GM21528 (cell line): ENCODE measurements around the gene TATDN2.

Experiments used
- ATAC-seq: cut with Tn5 transposase; IDR thresholded peaks from one replicate; pipeline ENCODE4 v1.9.1; 2021; ENCODE audit warnings: mild to moderate bottlenecking, moderate library complexity; ENCODE audit not compliant: unreplicated experiment, low FRiP score

TATDN2 gene

DNA sequence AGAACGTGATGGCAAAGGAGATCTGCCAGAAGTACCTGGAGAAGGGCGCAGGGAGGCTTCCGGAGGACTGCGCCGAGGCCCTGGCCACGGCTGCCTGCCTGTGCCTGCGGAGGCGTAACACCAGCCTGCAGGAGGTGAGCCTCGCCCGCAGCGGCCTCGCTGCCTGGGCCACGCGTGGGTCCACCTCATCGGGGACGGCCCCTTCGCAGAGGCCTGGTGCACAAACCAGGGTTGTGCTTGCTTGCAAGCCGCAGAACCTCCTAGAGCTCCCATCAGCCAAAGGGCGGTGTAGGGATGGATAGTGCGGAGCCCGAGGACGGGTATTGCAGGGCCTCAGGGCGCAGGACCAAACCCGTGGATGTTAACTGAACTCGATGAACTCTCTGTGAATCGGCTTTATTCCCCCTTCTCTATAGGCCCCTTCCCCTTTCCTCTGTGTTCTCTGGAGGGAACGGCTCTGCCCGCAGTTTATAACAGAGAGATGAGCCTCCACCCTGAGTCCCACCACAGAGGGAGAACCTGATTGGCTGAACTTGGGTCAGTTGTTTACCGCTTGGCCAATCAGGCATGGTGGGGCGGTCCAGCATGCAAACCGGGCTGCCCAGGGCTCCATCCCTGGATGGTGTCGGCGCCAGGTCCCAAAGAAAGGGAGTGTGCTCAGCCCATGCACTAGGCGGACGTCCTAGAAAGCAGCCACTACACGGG lies 13.6 kb upstream of the TATDN2 start:
- ATAC-seq: no peak

DNA sequence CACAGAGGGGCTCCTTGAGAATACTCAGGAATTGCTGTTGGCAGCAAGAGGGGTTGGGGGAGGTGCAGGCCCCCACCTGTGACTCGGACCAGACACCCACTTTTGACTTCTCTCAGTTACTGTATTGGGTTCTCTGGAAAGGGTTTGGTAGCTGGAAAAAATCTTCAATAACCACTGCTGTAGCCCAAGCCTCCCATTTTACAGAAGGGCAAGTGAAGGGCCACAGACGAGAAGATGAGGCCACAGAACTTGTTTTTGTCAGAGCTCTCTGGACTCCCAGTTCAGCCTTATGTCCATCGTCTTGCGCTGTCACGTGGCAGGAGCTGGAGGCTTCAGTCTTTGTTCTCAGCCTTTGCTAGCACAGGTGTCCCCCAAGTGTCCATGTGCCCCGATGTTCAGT lies 12.7 kb upstream of the TATDN2 start:
- ATAC-seq: no peak

DNA sequence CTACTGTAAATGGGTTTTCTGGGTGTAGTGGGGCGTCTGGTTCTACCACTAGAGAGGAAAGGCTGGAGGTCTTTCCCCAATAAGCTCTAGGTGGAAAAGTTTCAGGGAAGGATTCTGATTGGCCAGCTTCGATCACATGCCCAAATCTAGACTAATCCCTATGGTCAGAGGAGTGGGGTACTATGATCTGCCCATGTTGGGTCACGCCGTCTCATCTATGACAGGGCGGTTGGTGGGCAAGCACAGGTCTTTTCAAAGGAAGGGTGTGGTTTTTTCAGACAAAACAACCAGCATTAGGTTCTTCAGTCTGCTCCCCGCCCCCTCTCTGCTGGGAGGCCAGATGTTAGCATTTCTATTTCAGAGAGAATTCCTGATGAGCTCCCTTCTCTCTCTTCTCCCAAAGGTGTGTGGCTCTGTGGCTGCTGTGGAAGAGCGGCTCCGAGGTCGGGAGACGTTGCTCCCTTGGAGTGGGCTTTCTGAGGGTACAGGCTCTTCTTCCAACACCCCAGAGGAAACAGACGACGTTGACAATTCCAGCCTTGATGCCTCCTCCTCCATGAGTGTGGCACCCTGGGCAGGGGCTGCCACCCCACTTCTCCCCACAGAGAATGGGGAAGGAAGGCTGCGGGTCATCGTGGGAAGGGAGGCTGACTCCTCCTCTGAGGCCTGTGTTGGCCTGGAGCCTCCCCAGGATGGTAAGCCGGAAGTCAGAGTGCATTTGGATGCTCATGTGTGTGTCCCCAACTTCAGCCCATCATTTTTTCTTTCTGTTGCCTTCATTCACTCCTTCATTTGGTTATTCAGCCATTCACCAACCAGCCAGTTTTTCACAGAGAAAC lies 9.7 kb upstream of the TATDN2 start:
- no peak for ATAC-seq

DNA sequence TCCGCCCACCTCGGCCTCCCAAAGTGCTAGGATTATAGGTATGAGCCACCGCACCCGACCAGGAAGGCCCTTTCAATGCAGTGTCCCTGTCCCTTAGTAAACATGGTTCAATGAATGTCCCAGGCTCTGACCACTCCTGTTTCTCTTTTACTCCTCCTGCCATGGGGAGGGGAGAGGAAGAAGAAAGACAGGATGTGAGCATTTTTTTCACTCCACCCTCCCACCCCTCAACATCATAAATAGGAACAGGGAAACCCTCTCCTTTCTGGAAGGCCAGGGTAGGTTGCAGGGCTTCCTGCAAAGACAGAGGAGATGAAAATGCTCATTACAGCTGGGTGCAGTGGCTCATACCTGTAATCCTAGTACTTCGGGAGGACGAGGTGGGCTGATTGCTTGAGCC lies 7.5 kb upstream of the TATDN2 start:
- no peak for ATAC-seq

DNA sequence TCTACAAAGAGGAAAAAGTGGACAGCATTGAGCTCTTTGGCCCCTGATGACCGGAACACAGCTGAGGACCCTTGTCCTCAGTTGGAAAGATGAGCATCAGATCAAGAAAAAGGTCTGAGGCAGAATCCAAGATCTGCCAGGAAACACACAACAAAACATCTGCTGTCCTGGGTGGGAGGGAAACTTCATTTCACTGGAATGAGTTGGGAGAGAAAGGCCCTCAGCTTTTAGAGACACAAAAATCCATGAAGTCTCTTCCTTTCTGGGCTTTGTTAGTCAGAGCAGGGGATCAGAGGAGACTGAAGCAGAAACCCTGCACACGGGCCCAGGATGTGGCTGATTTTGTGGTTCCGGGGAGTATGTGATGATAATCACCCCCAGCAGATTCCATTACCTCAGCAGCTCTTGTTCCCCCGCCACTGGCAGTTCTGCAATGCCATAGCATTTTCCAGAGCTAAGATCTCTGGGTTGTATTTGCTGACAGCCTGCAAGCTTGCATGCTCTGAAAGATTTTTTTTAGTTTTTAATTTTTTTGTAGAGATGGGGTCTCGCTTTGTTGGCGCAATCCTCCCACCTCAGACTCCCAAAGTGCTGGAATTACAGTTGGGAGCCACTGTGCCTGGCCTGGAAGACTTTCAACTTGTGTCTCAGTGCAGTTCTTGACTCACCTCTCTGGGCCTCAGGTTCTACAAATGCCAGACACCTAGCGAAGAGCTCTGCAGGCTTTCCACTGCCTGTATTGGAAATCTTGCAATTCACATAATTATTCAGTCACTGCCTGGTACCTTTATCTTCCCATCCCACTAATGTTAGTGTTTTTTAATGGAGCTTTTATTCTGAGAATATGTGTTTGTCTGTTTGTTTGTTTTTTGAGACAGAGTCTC lies 5.8 kb upstream of the TATDN2 start:
- no peak for ATAC-seq

DNA sequence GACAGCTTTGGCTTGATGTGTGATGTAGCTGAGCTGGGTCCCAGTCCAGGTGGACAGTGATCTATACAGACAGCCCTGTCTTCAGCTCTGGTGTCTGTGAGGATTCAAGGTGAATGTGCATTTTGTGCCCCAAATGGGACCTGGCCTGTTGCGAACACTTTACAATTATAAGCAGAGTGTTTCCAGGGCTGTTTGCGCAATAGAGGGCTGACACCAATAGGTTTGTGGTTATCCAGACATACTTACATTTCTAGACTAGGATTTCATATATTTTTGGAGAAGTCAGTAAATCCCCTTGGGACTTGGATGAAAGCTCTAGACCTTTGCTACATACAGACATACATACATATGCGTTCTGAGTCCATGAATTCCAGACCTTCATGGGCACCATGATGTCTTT lies 4.2 kb upstream of the TATDN2 start:
- no peak for ATAC-seq

DNA sequence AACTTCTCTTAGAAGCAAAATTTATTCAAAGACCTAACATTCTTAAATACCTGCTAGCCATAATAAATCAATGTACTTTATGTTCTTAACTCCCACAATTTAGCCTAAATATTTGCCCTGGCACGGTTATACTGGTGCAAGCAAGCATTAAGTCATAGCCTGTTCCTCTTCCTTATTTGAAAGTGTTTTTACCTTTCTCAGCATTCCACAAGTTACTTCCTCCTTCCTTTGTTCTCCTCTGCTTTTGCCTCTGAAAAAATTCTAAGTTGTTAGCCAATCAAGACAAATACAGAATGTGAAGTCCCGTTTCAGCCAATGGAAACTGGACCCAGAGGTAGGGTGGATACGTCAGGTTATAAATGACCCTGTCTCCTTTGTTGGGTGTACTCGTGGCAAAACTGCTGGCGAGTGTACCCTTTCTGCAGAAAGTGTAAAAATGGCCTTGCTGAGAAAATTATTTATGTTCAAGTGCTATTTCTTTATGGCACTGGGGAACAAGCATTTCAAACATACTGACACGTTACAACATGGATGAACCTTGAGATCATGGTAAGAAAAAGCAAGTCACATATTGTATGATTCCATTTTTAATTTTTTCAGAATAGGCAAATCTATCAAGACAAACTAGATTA lies 3.1 kb upstream of the TATDN2 start:
- no peak for ATAC-seq

DNA sequence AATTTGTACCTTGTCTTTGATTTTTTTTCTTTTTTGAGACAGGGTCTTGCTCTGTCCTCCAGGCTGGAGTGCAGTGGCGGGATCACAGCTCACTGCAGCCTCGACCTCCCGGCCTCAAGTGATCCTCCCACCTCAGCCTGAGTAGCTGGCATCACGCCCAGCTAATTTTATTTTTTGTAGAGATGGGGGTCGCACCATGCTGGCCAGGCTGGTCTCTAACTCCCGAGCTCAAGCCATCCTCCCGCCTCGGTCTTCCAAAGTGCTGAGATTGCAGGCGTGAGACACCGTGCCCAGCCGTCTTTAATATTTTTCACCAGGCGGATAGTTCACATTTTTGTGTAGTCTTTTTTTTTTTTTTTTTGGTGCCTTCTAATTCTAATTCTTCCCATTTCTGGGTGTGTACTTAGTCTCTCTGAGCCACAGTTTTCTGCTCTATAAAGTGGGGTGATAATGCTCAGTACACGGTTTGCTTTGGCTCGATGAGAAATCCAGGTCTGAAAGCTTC lies 528 bp upstream of the TATDN2 start:
- ATAC-seq: no peak

DNA sequence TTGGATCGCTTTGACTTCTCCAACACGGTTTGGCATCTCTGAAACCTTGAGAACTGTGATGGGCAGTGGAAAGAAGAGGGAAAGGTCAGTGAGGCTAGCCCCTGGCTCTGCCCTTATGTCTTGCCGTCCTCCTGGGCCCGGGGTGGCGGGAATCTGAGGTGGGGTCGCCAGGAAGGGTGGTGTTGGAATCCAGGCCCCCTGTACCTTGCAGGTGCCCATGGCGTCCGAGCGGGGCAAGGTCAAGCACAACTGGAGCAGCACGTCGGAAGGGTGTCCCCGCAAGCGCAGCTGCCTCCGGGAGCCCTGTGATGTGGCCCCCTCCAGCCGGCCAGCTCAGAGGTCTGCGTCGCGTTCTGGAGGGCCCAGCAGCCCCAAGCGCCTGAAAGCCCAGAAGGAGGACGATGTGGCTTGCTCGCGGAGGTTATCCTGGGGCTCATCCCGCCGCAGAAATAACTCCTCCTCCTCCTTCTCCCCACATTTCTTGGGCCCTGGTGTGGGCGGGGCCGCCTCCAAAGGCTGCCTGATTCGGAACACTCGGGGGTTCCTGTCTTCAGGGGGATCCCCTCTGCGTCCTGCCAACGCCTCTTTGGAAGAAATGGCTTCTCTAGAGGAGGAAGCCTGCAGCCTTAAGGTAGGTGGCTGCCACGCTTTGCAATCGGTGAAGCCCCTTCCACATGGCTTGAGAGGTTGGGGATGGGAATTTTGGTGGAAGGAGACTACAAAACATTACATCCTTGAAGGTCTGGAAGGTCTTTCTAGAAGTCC lies 907 bp downstream of the TATDN2 start:
- ATAC-seq: no peak

DNA sequence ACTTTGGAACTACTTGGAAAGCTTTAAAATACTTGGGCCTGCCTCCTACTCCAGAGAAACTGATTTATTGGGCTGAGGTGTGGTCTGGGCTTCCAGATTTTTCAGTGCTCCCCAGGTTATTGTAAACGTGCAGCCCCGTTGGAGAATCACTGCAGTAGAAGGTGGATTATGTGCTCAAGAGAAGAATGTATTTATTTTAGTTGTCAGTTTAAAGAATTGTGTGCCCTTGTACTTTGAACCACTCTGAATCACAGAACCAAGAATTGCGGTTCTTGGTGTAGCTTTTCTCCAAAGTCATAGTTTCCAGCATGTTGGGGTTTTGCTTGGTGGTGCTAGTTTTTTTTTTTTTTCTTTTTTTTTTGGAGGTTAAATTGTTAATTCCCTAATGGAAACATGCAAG lies 1.6 kb downstream of the TATDN2 start:
- ATAC-seq: no peak

DNA sequence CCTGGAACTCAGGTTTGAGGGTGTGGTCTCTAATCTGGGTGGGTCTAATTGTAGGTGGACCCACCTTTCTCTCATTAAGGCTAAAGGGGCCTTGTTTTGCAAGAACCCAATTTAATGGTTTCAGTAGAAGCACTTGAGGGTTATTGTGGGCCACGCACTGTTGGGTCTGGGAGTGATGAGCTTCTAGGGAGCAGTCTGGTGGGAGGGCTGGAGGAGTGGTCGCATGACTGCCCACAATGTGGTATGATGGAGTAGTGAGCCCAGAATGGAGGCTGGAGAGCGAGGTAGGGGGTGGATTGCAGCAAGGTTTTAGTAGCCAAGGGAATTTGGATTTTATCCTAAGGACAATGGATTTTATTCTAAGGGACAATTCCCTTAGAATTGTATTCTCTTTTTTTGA lies 2.7 kb downstream of the TATDN2 start:
- ATAC-seq: no peak

DNA sequence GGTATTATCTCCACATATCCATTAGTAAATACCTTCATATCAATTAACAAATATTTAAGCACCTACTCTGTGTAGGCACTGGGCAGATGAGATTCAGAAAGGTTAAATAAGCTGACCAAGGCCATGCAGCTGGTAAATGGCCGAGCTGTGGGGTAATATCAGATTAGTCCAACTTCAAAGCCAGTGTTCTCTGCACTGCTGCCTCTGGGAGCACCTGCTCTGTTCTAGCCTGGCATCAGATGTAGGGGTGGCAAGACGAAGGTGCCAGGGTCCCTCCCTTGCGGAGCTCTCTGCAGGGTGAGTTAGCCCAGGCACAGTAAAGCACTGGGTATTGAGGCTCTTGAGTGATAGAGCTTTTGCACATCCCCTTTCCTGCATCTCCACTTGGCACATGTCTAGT lies 5.5 kb downstream of the TATDN2 start:
- ATAC-seq: no peak

DNA sequence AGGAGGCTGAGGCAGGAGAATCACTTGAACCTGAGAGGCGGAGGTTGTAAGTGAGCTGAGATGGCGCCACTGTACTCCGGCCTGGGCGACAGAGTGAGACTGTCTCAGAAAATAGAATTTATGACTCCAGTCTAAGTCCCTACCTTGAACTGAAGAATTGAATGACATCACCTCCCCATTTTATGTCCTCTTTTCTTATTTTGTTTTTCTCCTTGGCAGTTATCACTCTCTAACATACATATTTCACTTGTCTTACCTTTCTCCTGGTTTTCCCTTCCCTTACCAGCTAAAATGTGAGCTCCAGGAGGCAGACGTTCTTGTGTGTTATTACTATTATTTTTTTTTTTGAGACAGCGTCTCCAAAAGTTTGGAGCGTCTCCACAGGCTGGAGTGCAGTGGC lies 7.6 kb downstream of the TATDN2 start:
- no peak for ATAC-seq

DNA sequence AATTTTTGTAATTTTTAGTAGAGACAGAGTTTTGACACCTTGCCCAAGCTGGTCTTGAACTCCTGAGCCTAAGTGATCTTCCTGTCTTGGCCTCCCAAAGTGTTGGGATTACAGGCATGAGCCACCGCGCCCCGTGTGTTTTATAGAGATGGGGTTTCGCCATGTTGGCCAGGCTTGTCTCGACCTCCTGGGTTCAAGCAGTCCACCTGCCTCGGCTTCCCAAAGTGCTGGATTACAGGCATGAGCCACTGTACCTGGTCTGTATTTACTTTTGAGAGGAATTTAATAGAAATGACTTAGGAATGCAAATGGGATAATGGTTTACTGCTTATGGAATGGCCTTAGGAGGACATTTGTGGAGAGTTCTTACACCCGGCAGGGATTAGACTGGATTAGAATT lies 10.8 kb downstream of the TATDN2 start:
- ATAC-seq: no peak

DNA sequence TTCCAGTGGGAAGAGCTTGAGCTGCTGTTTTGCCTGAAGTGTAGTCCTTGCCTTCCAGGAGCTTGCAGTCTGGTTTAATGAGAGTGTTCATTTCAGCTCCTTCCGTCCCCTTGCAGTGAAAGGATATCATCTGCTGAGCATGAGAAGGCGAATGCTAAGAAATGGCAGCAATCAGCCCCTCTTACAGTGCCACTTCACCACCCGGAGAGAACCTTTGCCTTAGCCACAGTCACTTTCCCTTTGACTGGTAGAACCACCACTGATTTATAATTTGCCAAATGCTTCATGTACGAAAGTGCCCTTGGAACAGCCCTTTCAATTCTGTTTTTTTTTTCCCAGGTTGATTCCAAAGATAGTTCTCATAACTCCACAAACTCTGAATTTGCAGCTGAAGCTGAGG lies 11.5 kb downstream of the TATDN2 start:
- no peak for ATAC-seq

DNA sequence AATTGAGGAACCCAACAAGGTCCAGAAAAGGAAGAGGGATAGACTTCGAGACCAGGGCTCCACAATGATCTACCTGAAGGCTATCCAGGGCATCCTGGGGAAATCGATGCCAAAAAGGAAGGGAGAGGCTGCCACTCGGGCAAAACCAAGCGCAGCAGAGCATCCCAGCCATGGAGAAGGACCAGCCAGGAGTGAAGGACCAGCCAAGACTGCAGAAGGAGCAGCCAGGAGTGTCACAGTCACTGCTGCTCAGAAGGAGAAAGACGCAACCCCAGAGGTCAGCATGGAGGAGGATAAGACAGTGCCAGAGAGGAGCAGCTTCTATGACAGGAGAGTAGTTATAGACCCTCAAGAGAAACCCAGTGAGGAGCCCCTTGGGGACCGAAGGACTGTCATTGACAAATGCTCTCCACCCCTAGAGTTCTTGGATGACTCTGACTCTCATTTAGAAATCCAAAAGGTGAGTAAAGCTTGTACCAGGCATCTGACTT lies 12.0 kb downstream of the TATDN2 start:
- ATAC-seq: no peak

DNA sequence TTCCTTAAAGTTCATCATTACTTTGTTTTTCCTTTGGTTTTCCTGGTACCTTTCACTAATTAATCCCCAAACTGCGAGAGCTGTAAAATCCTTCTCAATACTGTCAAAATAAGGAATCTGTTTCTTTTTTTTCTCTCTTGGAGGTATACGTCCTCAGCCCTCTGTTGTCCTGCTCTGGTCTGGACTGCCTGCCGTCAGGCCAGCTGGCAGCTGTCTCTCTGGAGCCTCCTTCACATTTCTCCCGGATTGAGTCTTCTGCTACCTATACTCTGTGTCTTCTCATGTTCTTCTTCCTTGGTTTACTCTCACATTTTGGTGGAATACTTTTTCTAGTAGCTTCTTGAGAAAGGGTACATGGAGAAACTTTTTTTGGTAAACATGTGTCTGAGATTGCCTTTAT lies 13.8 kb downstream of the TATDN2 start:
- no peak for ATAC-seq

DNA sequence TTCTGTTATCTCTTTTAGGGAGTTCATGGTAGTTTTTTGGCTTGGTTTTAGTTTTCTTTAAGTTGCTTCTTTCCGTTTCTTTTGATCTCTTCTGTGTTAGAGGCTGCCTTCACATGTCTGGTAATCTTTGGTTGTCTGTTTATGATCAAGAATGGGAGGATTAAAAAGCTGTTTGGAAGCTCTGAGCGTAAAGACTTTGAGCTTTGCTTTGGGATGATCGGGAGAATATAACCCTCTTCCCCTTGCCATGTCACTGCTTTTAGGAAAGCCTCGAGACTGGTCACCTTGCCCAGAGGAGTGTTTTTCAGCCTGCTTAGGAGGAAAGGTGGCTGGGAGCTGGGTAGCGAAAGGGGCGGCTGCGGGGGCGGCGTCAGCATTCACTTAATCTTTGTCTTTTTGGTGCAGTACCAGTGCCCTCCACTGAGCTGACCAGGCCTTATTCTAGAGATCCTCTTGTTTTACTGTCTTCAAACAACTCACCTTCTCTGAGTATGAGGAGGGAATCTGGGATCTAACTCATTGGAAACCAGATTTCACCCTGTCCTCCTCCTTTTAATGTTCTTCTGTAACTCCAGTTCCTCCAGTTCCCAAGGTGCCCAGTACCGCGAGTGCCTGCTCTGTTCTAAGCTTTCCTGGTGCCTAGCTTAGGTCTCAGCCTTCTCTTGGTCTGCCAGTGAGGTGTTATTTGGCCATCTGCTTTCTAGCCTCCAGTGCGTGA lies 15.5 kb downstream of the TATDN2 start:
- ATAC-seq: no peak

DNA sequence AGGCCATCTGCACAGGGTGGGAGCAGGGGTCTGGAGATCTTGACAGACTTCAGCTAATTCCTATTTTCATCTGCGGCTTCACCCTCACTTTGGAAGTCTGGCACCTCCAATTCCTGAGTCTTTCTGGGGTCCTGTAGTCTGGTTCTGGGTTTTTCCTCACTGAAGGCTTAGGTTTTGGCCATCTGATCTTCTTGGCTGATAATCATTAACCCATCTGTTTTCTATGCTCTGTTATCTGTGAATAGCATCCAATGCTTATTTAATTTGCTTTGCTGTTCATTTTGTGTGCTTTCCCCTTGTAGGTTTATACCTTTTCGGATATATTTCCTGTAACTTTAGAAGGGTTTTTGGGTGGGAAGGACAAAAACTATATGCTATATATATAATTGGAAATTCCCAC lies 17.6 kb downstream of the TATDN2 start:
- no peak for ATAC-seq
